Vagina (tissue), 2 donors: ENCODE results near the gene SLC25A41.

Source experiments
- CTCF ChIP-seq, 3 experiments: fragments of 450-650 bp in 2 of 3; fragments of 200-600 bp in 1 of 3; sonication (generic) in 1 of 3; IDR thresholded peaks; one replicate each; pipeline ENCODE4 v1.5.1; 2017 to 2019; ENCODE audit warnings: antibody characterized with exemption in 3 of 3, mild to moderate bottlenecking in 2 of 3, moderate library complexity in 2 of 3
- POLR2A ChIP-seq, 2 donors: fragments of 450-650 bp; IDR thresholded peaks; one replicate each; pipeline ENCODE4 v1.6.1; 2017; ENCODE audit warnings: antibody characterized with exemption in 2 of 2, mild to moderate bottlenecking in 2 of 2, moderate library complexity in 2 of 2
- POLR2AphosphoS5 ChIP-seq, 2 donors: sonication (generic); formaldehyde crosslinking; IDR thresholded peaks; one replicate each; pipeline ENCODE4 v1.9.0; 2017; ENCODE audit warnings: antibody characterized with exemption in 2 of 2, mild to moderate bottlenecking in 2 of 2, low read depth in 1 of 2; ENCODE audit not compliant: insufficient read depth in 1 of 2

- TF ChIP-seq CTCF (IDR thresholded peaks at IDR 0.05) (no peak), POLR2A (IDR thresholded peaks at IDR 0.05) (no peak), POLR2AphosphoS5 (IDR thresholded peaks at IDR 0.05; ENCODE audit: insufficient read depth in 1 of 2, low read depth in 1 of 2) (no peak)
Measured at GRCh38 chr19:6443986-6444385, 10.4 kb upstream of the SLC25A41 start.
